ENCODE results near the gene CCSER1. TPM values are rescaled to one million over a fixed set of nuclear protein-coding genes. Genes with fewer than 3 reads are reported as not detected.
"Not testable (repeated sequence)": the region's sequence is repeated elsewhere in the genome, so short reads cannot be mapped to it uniquely, and the experiment has no call there.

The CCSER1 gene
- total RNA-seq, 2 experiments from 2014 or later, result not detected

GRCh38 chr4:91319556-91320268 lies 1192.5 kb downstream of the CCSER1 start:
- Mint-ChIP-seq H3K9me3 (peaks cover 12% of the 10 kb centered on the region), H3K27me3 (no peaks in the 10 kb centered on the region), H3K4me3 (no peak overlapping the region), H3K4me1 (ENCODE audit: low read depth) (no peaks in the 10 kb centered on the region), H3K27ac (no peak overlapping the region), H3K36me3 (ENCODE audit: low read depth) (no peaks in the 10 kb centered on the region)
- no peak for ATAC-seq
- POLR2A ChIA-PET, result no interaction called here
- CTCF ChIA-PET, result no interaction called here
- intact Hi-C loops (cut with micrococcal nuclease), result no loop called here
- TF ChIP-seq CTCF (IDR thresholded peaks at IDR 0.05), result no peak
- DNase-seq, result no peak

GRCh38 chr4:91322961-91323360 lies 1195.8 kb downstream of the CCSER1 start:
- no peak overlapping the region for H3K4me3 Mint-ChIP-seq
- TF ChIP-seq CTCF (IDR thresholded peaks at IDR 0.05), result no peak
- no peak overlapping the region for H3K27ac Mint-ChIP-seq
- ChIA-PET POLR2A (no interaction called here), CTCF (no interaction called here)
- H3K4me1 Mint-ChIP-seq (ENCODE audit: low read depth), result no peaks in the 10 kb centered on the region
- intact Hi-C loops (cut with micrococcal nuclease), result no loop called here
- no peak for ATAC-seq
- H3K9me3 Mint-ChIP-seq, result peaks cover 25% of the 10 kb centered on the region
- DNase-seq, result no peak
- no peaks in the 10 kb centered on the region for H3K27me3 Mint-ChIP-seq
- no peaks in the 10 kb centered on the region for H3K36me3 Mint-ChIP-seq (ENCODE audit: low read depth)

- H3K36me3 Mint-ChIP-seq (ENCODE audit: low read depth), result no peaks in the 10 kb centered on the region
- H3K27me3 Mint-ChIP-seq, result no peaks in the 10 kb centered on the region
- no peak for ATAC-seq
- no peak overlapping the region for H3K27ac Mint-ChIP-seq
- ChIA-PET POLR2A (no interaction called here), CTCF (no interaction called here)
- no peak for TF ChIP-seq CTCF (IDR thresholded peaks at IDR 0.05)
- intact Hi-C loops (cut with micrococcal nuclease), result no loop called here
- peaks cover 23% of the 10 kb centered on the region for H3K9me3 Mint-ChIP-seq
- no peak overlapping the region for H3K4me3 Mint-ChIP-seq
- DNase-seq, result no peak
- no peaks in the 10 kb centered on the region for H3K4me1 Mint-ChIP-seq (ENCODE audit: low read depth)
Measured at GRCh38 chr4:91325495-91325894, 1198.3 kb downstream of the CCSER1 start.

GRCh38 chr4:91326167-91326566 lies 1199.0 kb downstream of the CCSER1 start:
- POLR2A ChIA-PET; H3K36me3 Mint-ChIP-seq (ENCODE audit: low read depth); H3K27ac Mint-ChIP-seq; H3K4me1 Mint-ChIP-seq (ENCODE audit: low read depth); H3K27me3 Mint-ChIP-seq; ATAC-seq; intact Hi-C loops (cut with micrococcal nuclease); H3K4me3 Mint-ChIP-seq; DNase-seq; CTCF ChIA-PET: not testable (repeated sequence)
- H3K9me3 Mint-ChIP-seq, result peaks cover 23% of the 10 kb centered on the region

- no peaks in the 10 kb centered on the region for H3K4me1 Mint-ChIP-seq (ENCODE audit: low read depth)
- no peak overlapping the region for H3K27ac Mint-ChIP-seq
- H3K9me3 Mint-ChIP-seq, result peaks cover 26% of the 10 kb centered on the region
- POLR2A ChIA-PET, result no interaction called here
- no peaks in the 10 kb centered on the region for H3K27me3 Mint-ChIP-seq
- CTCF ChIA-PET, result no interaction called here
- no peak overlapping the region for H3K4me3 Mint-ChIP-seq
- ATAC-seq (no peak), DNase-seq (no peak)
- no peak for TF ChIP-seq CTCF (IDR thresholded peaks at IDR 0.05)
- intact Hi-C loops (cut with micrococcal nuclease), result no loop called here
- H3K36me3 Mint-ChIP-seq (ENCODE audit: low read depth), result no peaks in the 10 kb centered on the region
Measured at GRCh38 chr4:91330555-91331137, 1203.5 kb downstream of the CCSER1 start.

Data from activated CD8-positive, alpha-beta T cell treated with anti-CD3 and anti-CD28 coated beads for 36 hours (primary cell).